HepG2 (cell line): ENCODE data around the gene OSCP1. TPM values are rescaled to one million over a fixed set of nuclear protein-coding genes. Genes with fewer than 3 reads are reported as not detected.

Experiments
- ATAC-seq: fragments of 200-7000 bp; cut with Tn5 transposase; 3 replicates; pipeline ENCODE4 v1.9.1; 2020; ENCODE audit warnings: mild to moderate bottlenecking, moderate library complexity
- BruUV-seq: library from RNA; stranded (reverse); fragments of 400-500 nt; replicated peaks from 2 replicates; lab custom pipeline; 2021; lab: Mats Ljungman, UMichigan
- CTCF ChIA-PET: fragments of 300-600 bp; formaldehyde crosslinking; extraction: SDS; loops from one replicate; lab custom pipeline; 2021; ENCODE audit warnings: low total read pairs, inconsistent platforms, low intra/inter-chr PET ratio; lab: Yijun Ruan, JAX
- POLR2A ChIA-PET: fragments of 350-600 bp; sonication (Branson Sonifier 250); formaldehyde crosslinking; loops from one replicate; lab custom pipeline; 2020; ENCODE audit warnings: antibody characterized with exemption, inconsistent platforms; lab: Yijun Ruan, JAX
- DNase-seq: peaks from one replicate; pipeline ENCODE4 v3.0.0-alpha.2; 2015; ENCODE audit warnings: low spot score
- FAIRE-seq: peaks from 3 replicates; lab custom pipeline; 2011; peaks lifted over from hg19 to GRCh38; lab: Jason Lieb, UNC
- H2AFZ ChIP-seq: one replicate; pipeline ENCODE4 v1.6.1; 2011; ENCODE audit warnings: low read length, inconsistent platforms
- H3K27ac ChIP-seq: fragments of 300-600 bp; 3 replicates; pipeline ENCODE4 v1.8.0; 2011; ENCODE audit warnings: mixed run types, mild to moderate bottlenecking, mixed read lengths, low read length, inconsistent platforms; ENCODE audit not compliant: insufficient read depth; ENCODE audit errors: extremely low read length
- H3K27me3 ChIP-seq, 2 experiments: fragments of 200-600 bp in 1 of 2; 2 replicates in 1 of 2; 3 replicates in 1 of 2; pipeline versions ENCODE4 v1.6.0 to v1.8.0; 2011; ENCODE audit warnings: low read length in 2 of 2, mild to moderate bottlenecking in 2 of 2, moderate library complexity in 2 of 2, inconsistent platforms in 1 of 2; ENCODE audit not compliant: insufficient read depth in 2 of 2, control insufficient read depth in 1 of 2
- H3K36me3 ChIP-seq, 2 experiments: fragments of 200-600 bp in 1 of 2; replicated peaks in 1 of 2; 2 replicates in 1 of 2; 3 replicates in 1 of 2; pipeline versions ENCODE4 v1.5.1 to v1.8.0; 2011; ENCODE audit warnings: low read length in 2 of 2, inconsistent platforms in 1 of 2; ENCODE audit not compliant: insufficient read depth in 2 of 2, control insufficient read depth in 1 of 2
- H3K4me1 ChIP-seq: 2 replicates; pipeline ENCODE4 v1.5.1; 2012; ENCODE audit warnings: low read length, inconsistent platforms; ENCODE audit not compliant: insufficient read depth
- H3K4me2 ChIP-seq: 2 replicates; pipeline ENCODE4 v1.6.0; 2011; ENCODE audit warnings: low read depth, low read length, inconsistent platforms
- H3K4me3 ChIP-seq, 3 experiments: fragments of 200-600 bp in 1 of 3; sonication (generic), shearing (Covaris generic) in 1 of 3; replicated peaks in 1 of 3; 2 replicates each; pipeline ENCODE4 v1.5.1; 2011 to 2016; ENCODE audit warnings: low read length in 3 of 3, inconsistent platforms in 2 of 3, low read depth in 2 of 3, mild to moderate bottlenecking in 2 of 3, control low read depth in 1 of 3, mixed read lengths in 1 of 3; ENCODE audit not compliant: insufficient read depth in 1 of 3
- H3K79me2 ChIP-seq: one replicate; pipeline ENCODE4 v1.6.1; 2011; ENCODE audit warnings: low read length, inconsistent platforms; ENCODE audit not compliant: insufficient read depth
- H3K9ac ChIP-seq: 2 replicates; pipeline ENCODE4 v1.6.0; 2011; ENCODE audit warnings: mild to moderate bottlenecking, low read depth, low read length, inconsistent platforms; ENCODE audit not compliant: insufficient read depth
- H3K9me3 ChIP-seq: 2 replicates; pipeline ENCODE4 v1.5.1; 2012; ENCODE audit warnings: mild to moderate bottlenecking, low read length
- H4K20me1 ChIP-seq: 2 replicates; pipeline ENCODE4 v1.6.0; 2011; ENCODE audit warnings: inconsistent platforms, mild to moderate bottlenecking, low read length, moderate library complexity; ENCODE audit not compliant: insufficient read depth
- AGO1 ChIP-seq: fragments of 200-400 bp; formaldehyde crosslinking; IDR thresholded peaks from 2 replicates; pipeline ENCODE4 v1.6.1; 2017; ENCODE audit warnings: mild to moderate bottlenecking, low read depth, low read length, moderate library complexity; ENCODE audit not compliant: poor library complexity, severe bottlenecking
- ATF7 ChIP-seq, 2 experiments: fragments of 450-650 bp in 1 of 2; sonication (generic) in 1 of 2; formaldehyde crosslinking in 1 of 2; IDR thresholded peaks; 2 replicates each; pipeline versions ENCODE4 v1.4.0 to v1.6.1; 2016 to 2020; ENCODE audit warnings: antibody characterized with exemption in 1 of 2, mild to moderate bottlenecking in 1 of 2, missing genetic modification reagents in 1 of 2
- BRCA1 ChIP-seq: sonication (generic); formaldehyde crosslinking; IDR thresholded peaks from 2 replicates; pipeline ENCODE4 v1.4.0; 2020; ENCODE audit warnings: missing genetic modification reagents
- FOSL2 ChIP-seq: sonication (generic); formaldehyde crosslinking; IDR thresholded peaks from 2 replicates; pipeline ENCODE4 v1.4.0; 2020; ENCODE audit warnings: missing genetic modification reagents
- MEIS2 ChIP-seq: sonication (generic); formaldehyde crosslinking; IDR thresholded peaks from 2 replicates; pipeline ENCODE4 v1.9.0; 2021; ENCODE audit warnings: mild to moderate bottlenecking, missing genetic modification reagents
- MIER3 ChIP-seq: IDR thresholded peaks from 2 replicates; pipeline ENCODE4 v1.6.1; 2016; ENCODE audit warnings: missing compliant biosample characterization, borderline replicate concordance
- PRPF4 ChIP-seq: fragments of 200-400 bp; formaldehyde crosslinking; IDR thresholded peaks from 2 replicates; pipeline ENCODE4 v1.6.1; 2016; ENCODE audit warnings: low read length, low read depth; ENCODE audit not compliant: poor library complexity, severe bottlenecking
- SP5 ChIP-seq: IDR thresholded peaks from 2 replicates; pipeline ENCODE4 v1.6.1; 2016; ENCODE audit warnings: low read depth, borderline replicate concordance
- ZFP36L1 ChIP-seq: sonication (generic); formaldehyde crosslinking; IDR thresholded peaks from 2 replicates; pipeline ENCODE4 v1.8.0; 2022; ENCODE audit warnings: mild to moderate bottlenecking, missing genetic modification reagents, moderate library complexity
- WGBS: methylation state at CpG from one replicate; pipeline ENCODE4 v1.1.6; 2017; ENCODE audit warnings: low lambda C conversion rate; 5-methylcytosine and 5-hydroxymethylcytosine counted together
- in situ Hi-C: cut with HindIII; loops from 2 replicates; pipeline ENCODE4 v1.10.0; 2017; ENCODE audit warnings: low pct_unique_long_range_greater_than_20kb; ENCODE audit not compliant: extremely low pct_ligation_motif_present
- intact Hi-C: fragments of 100-400 bp; cut with micrococcal nuclease; formaldehyde crosslinking; loops from one replicate; pipeline ENCODE4 v1.10.0; 2022; ENCODE audit not compliant: unreplicated experiment
- polyA plus RNA-seq, 8 experiments: library from polyadenylated mRNA; depleted of rRNA in 3 of 8; stranded (reverse) in 7 of 8; unstranded in 1 of 8; fragments of >200 nt; fragmentation: Illumina TruSeq in 4 of 8; extraction: Trizol in 4 of 8; gene quantifications; 2 replicates each; pipeline versions ENCODE4 v1.2.1 to v1.2.3, GENCODE V29; 2011 to 2016; ENCODE audit warnings: low read depth in 4 of 8, missing spikeins in 1 of 8, mixed read lengths in 1 of 8; ENCODE audit not compliant: insufficient read depth in 1 of 8
- total RNA-seq, 5 experiments: library from RNA; depleted of rRNA; stranded (reverse); fragments of >200 nt; fragmentation: Illumina TruSeq; extraction: Trizol; gene quantifications; 2 replicates each; pipeline ENCODE4 v1.2.3, GENCODE V29; 2016; ENCODE audit warnings: low read depth in 1 of 5

Gene OSCP1
- total and polyA plus RNA-seq, 2 of the 13 experiments (the other 11 are each of a cell fraction or from before 2014, with no cell fraction given) = 0.60 to 0.84 TPM

DNA sequence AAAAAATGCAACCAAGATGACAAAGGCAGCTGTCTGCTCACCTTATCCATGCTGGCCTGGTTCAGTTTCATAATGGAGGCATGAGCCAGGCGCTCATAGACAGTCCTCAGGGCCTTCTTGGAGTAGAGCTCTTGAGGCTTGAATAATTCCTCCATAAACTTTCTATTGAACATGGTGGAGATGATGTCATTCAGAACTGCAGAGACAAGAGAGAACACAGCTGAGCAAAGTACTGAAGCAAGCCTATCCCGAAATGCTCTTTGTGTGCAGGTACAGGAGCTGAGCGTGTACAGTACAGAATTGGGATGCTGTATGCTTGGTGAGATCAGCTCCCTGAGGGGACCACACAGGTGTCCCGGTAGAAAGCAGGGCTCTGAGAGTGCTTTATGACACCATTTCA lies 11.5 kb downstream of the OSCP1 start:
- Histone ChIP-seq H3K27ac (no peak overlapping the region), H2AFZ (no peak overlapping the region), H4K20me1 (no peaks in the 10 kb centered on the region), H3K4me2 (no peak overlapping the region), H3K9me3 (no peaks in the 10 kb centered on the region), H3K79me2 (no peaks in the 10 kb centered on the region), H3K27me3 (no peaks in the 10 kb centered on the region), H3K4me1 (peaks cover 13% of the 10 kb centered on the region), H3K4me3 (no peak overlapping the region), H3K36me3 (no peaks in the 10 kb centered on the region), H3K9ac (no peak overlapping the region)
- intact Hi-C loops = no loop called here
- CTCF ChIA-PET = no interaction called here
- no peak for ATAC-seq
- FAIRE-seq = no peak
- BruUV-seq = no TSS peak
- in situ Hi-C loops = no loop called here
- POLR2A ChIA-PET = no interaction called here
- no peak for DNase-seq
- WGBS = 73% methylated on average over 4 of the region's 4 CpGs
- TF ChIP-seq ATF7 (IDR thresholded peaks at IDR 0.05) = peak; percentile 54
- TF ChIP-seq ATF7 (CRISPR knock-in tag; IDR thresholded peaks at IDR 0.05) = no peak
- TF ChIP-seq BRCA1 (CRISPR knock-in tag) = no peak

GRCh38 chr1:36436821-36437220 lies 13.4 kb downstream of the OSCP1 start:
- CTCF ChIA-PET = no interaction called here
- no TSS peak for BruUV-seq
- Histone ChIP-seq H3K4me2 (no peak overlapping the region), H3K36me3 (no peaks in the 10 kb centered on the region), H3K4me3 (no peak overlapping the region), H3K9ac (no peak overlapping the region), H3K4me1 (peaks cover 13% of the 10 kb centered on the region), H3K27me3 (no peaks in the 10 kb centered on the region), H4K20me1 (no peaks in the 10 kb centered on the region), H3K79me2 (no peaks in the 10 kb centered on the region), H2AFZ (no peak overlapping the region), H3K9me3 (no peaks in the 10 kb centered on the region), H3K27ac (no peak overlapping the region)
- TF ChIP-seq SP5 (CRISPR knock-in tag) = no peak
- TF ChIP-seq MEIS2 (CRISPR knock-in tag) = no peak
- TF ChIP-seq AGO1 = no peak
- no peak for TF ChIP-seq PRPF4
- TF ChIP-seq ZFP36L1 (CRISPR knock-in tag) = no peak
- TF ChIP-seq MIER3 (CRISPR knock-in tag) = no peak
- TF ChIP-seq FOSL2 (CRISPR knock-in tag) = peak; percentile 21; the same call in 1 of the 2 replicates
- ATAC-seq = no peak; the same call in 2 of the 3 replicates
- peak; percentile 18 for DNase-seq
- in situ Hi-C loops (no loop called here), intact Hi-C loops (no loop called here)
- POLR2A ChIA-PET = no interaction called here
- FAIRE-seq = no peak
- 33% methylated on average over 1 of the region's 1 CpG for WGBS
